Sigmoid colon (tissue), 4 donors: ENCODE results near the gene AMFR.
"Not testable (repeated sequence)": the region's sequence is repeated elsewhere in the genome, so short reads cannot be mapped to it uniquely, and the experiment has no call there.

ENCODE experiments used
- EP300 ChIP-seq, 4 donors: sonication (generic); formaldehyde crosslinking; IDR thresholded peaks; one replicate each; pipeline ENCODE4 v1.6.1; 2017; ENCODE audit warnings: antibody characterized with exemption in 4 of 4
- POLR2AphosphoS5 ChIP-seq, 4 donors: sonication (generic); formaldehyde crosslinking; IDR thresholded peaks; one replicate each; pipeline ENCODE4 v1.6.1; 2017; ENCODE audit warnings: antibody characterized with exemption in 4 of 4
- TF ChIP-seq, protein P1 (sequence below), 4 experiments: fragments of 450-650 bp in 3 of 4; fragments of 200-600 bp in 1 of 4; IDR thresholded peaks; one replicate each; pipeline ENCODE4 v1.5.1; 2016 to 2019; ENCODE audit warnings: antibody characterized with exemption in 4 of 4, mild to moderate bottlenecking in 3 of 4, moderate library complexity in 2 of 4

GRCh38 chr16:56396724-56397123 is 28.6 kb downstream of the AMFR start:
- TF ChIP-seq, protein P1, sequence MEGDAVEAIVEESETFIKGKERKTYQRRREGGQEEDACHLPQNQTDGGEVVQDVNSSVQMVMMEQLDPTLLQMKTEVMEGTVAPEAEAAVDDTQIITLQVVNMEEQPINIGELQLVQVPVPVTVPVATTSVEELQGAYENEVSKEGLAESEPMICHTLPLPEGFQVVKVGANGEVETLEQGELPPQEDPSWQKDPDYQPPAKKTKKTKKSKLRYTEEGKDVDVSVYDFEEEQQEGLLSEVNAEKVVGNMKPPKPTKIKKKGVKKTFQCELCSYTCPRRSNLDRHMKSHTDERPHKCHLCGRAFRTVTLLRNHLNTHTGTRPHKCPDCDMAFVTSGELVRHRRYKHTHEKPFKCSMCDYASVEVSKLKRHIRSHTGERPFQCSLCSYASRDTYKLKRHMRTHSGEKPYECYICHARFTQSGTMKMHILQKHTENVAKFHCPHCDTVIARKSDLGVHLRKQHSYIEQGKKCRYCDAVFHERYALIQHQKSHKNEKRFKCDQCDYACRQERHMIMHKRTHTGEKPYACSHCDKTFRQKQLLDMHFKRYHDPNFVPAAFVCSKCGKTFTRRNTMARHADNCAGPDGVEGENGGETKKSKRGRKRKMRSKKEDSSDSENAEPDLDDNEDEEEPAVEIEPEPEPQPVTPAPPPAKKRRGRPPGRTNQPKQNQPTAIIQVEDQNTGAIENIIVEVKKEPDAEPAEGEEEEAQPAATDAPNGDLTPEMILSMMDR (IDR thresholded peaks at IDR 0.05): not testable (repeated sequence)
- not testable (repeated sequence) for TF ChIP-seq POLR2AphosphoS5, EP300 (IDR thresholded peaks at IDR 0.05)
